ENCODE data around the gene FAM237B. TPM values are rescaled to one million over a fixed set of nuclear protein-coding genes. Genes with fewer than 3 reads are reported as not detected.

FAM237B gene
- total and polyA plus RNA-seq, 9 of the 15 experiments (the other 6 are each of a cell fraction or from before 2014, with no cell fraction given), result not detected

GRCh38 chr7:90298145-90299038, 22.7 kb downstream of the FAM237B start:
- POLR2A ChIA-PET, result no interaction called here
- peak; percentile 94 for FAIRE-seq
- TF ChIP-seq MAFG (tag; conservative IDR thresholded peaks at IDR 0.05) (peak; percentile 47; the same call in 1 of the 2 replicates), DEAF1 (CRISPR knock-in tag; IDR thresholded peaks at IDR 0.05) (0 out of 2 replicates have a peak, but pooled peaks have one; percentile 11), ZFP1 (CRISPR knock-in tag; IDR thresholded peaks at IDR 0.05) (no peak), REST (IDR thresholded peaks at IDR 0.05; ENCODE audit: borderline replicate concordance) (0 out of 2 replicates have a peak, but pooled peaks have one; percentile 21), REST (CRISPR knock-in tag; IDR thresholded peaks at IDR 0.05; ENCODE audit: low read depth) (no peak), MEF2D (tag; conservative IDR thresholded peaks at IDR 0.05; ENCODE audit: low read depth) (no peak), C11orf30 (IDR thresholded peaks at IDR 0.05; ENCODE audit: low read depth) (peak; percentile 60; the same call in 1 of the 2 replicates), ZNF316 (IDR thresholded peaks at IDR 0.05) (peak; percentile 86), SRSF9 (IDR thresholded peaks at IDR 0.05; ENCODE audit: borderline replicate concordance, low read depth, low read length) (no peak), RAD21 (CRISPR knock-in tag; conservative IDR thresholded peaks at IDR 0.05 in 1 of 2, IDR thresholded peaks at IDR 0.05 in 1 of 2) (peak; percentile 50 to 69; a peak in 3 of 4 replicates), POLR2AphosphoS2 (IDR thresholded peaks at IDR 0.05; ENCODE audit: low read length) (no peak)

More at GRCh38 chr7:90298145-90299038, 22.7 kb downstream of the FAM237B start:
- H3K79me2 ChIP-seq (ENCODE audit: control insufficient read depth, insufficient read depth, low read length), result no peaks in the 10 kb centered on the region
- peak in 3 of 4 experiments; percentile 13 to 52 (median 50) for DNase-seq (ENCODE audit: extremely low read depth in 1 of 4, low spot score in 3 of 4)
- in situ Hi-C loops (cut with MboI) (no loop called here), intact Hi-C loops (cut with micrococcal nuclease) (loop anchor here (1.0 kb wide), 1 partner anchor 144 kb away; the partner anchor contains the start of gene STEAP1)
- no peaks in the 10 kb centered on the region for H3K9me1 ChIP-seq (ENCODE audit: control insufficient read depth, insufficient read depth, low read length)
- no peak overlapping the region for H3K27ac ChIP-seq (ENCODE audit: extremely low read depth, low read depth, low read length)
- no peaks in the 10 kb centered on the region for H4K20me1 ChIP-seq (replicated peaks; ENCODE audit: control insufficient read depth, insufficient read depth, low read length)
- CTCF ChIA-PET (ENCODE audit: low intra/inter-chr PET ratio), result no interaction called here
- H3K36me3 ChIP-seq (ENCODE audit: control insufficient read depth, insufficient read depth, low read length), result no peaks in the 10 kb centered on the region
- no peak overlapping the region for H3K9ac ChIP-seq (ENCODE audit: insufficient read depth in 1 of 2, low read depth in 2 of 2, low read length in 2 of 2)
- no peaks in the 10 kb centered on the region for H3K9me3 ChIP-seq (replicated peaks; ENCODE audit: control insufficient read depth, insufficient read depth, low read depth, low read length)
- H3K27me3 ChIP-seq (ENCODE audit: control insufficient read depth in 2 of 2, insufficient read depth in 2 of 2, low read length in 2 of 2), result no peaks in the 10 kb centered on the region
- H3K4me1 ChIP-seq (replicated peaks in 1 of 2; ENCODE audit: control insufficient read depth in 2 of 2, insufficient read depth in 2 of 2, low read length in 2 of 2), result no peaks in the 10 kb centered on the region
- no TSS peak for BruUV-seq (replicated peaks)
- peak; percentile 99 for ATAC-seq
- H3K4me3 ChIP-seq, result no peak overlapping the region
- 0% methylated on average over 5 of the region's 5 CpGs for whole genome bisulfite sequencing (ENCODE audit: insufficient coverage, low coverage, missing lambda C conversion rate)
- H2AFZ ChIP-seq (ENCODE audit: low read depth, low read length), result no peak overlapping the region
- H3K4me2 ChIP-seq (ENCODE audit: insufficient read depth, low read length), result no peak overlapping the region
